SK-N-SH treated with all-trans-retinoic acid at 6 μM for 48 hours (cell line): ENCODE data around the gene RAB18.

ENCODE experiments used
- ATAC-seq: fragments of 200-7000 bp; cut with Tn5 transposase; 3 replicates; pipeline ENCODE4 v1.9.1; 2020; ENCODE audit warnings: mild to moderate bottlenecking, moderate library complexity
- ARNTL ChIP-seq: fragments of 450-650 bp; formaldehyde crosslinking; IDR thresholded peaks from 2 replicates; pipeline ENCODE4 v1.5.0; 2020; ENCODE audit warnings: low read depth, mild to moderate bottlenecking, moderate library complexity, borderline replicate concordance
- BACH2 ChIP-seq: fragments of 250-450 bp; sonication (Bioruptor Pico); IDR thresholded peaks from 2 replicates; pipeline ENCODE4 v1.9.0; 2021; ENCODE audit warnings: mild to moderate bottlenecking, borderline replicate concordance
- CREB5 ChIP-seq: fragments of 250-450 bp; sonication (Bioruptor Pico); IDR thresholded peaks from 2 replicates; pipeline ENCODE4 v1.5.1; 2020; ENCODE audit warnings: low read depth, mild to moderate bottlenecking, moderate library complexity
- CSDC2 ChIP-seq: fragments of 250-450 bp; sonication (Bioruptor Pico); IDR thresholded peaks from 2 replicates; pipeline ENCODE4 v1.5.0; 2020; ENCODE audit warnings: mild to moderate bottlenecking, moderate library complexity
- CSRNP3 ChIP-seq: fragments of 250-450 bp; sonication (Bioruptor Pico); IDR thresholded peaks from 2 replicates; pipeline ENCODE4 v1.5.1; 2021; ENCODE audit warnings: mild to moderate bottlenecking, moderate library complexity
- ESRRG ChIP-seq: fragments of 250-450 bp; sonication (Bioruptor Pico); IDR thresholded peaks from 2 replicates; pipeline ENCODE4 v1.6.1; 2021; ENCODE audit warnings: mild to moderate bottlenecking
- GLIS3 ChIP-seq: fragments of 250-450 bp; sonication (Bioruptor Pico); IDR thresholded peaks from 2 replicates; pipeline ENCODE4 v1.5.0; 2020; ENCODE audit warnings: mild to moderate bottlenecking, moderate library complexity
- ISL1 ChIP-seq: fragments of 250-450 bp; sonication (Bioruptor Pico); IDR thresholded peaks from 2 replicates; pipeline ENCODE4 v2.1.2; 2022; ENCODE audit warnings: mild to moderate bottlenecking, moderate library complexity
- OSR1 ChIP-seq: fragments of 250-450 bp; sonication (Bioruptor Pico); IDR thresholded peaks from 2 replicates; pipeline ENCODE4 v1.8.0; 2022; ENCODE audit warnings: moderate library complexity, mild to moderate bottlenecking, inconsistent platforms
- PATZ1 ChIP-seq: fragments of 250-450 bp; sonication (Bioruptor Pico); IDR thresholded peaks from 2 replicates; pipeline ENCODE4 v1.8.0; 2020; ENCODE audit warnings: mild to moderate bottlenecking, moderate library complexity, borderline replicate concordance
- POU6F1 ChIP-seq: fragments of 250-450 bp; sonication (Bioruptor Pico); IDR thresholded peaks from 2 replicates; pipeline ENCODE4 v1.8.0; 2021; ENCODE audit warnings: low read depth, mild to moderate bottlenecking, moderate library complexity, borderline replicate concordance
- PPARA ChIP-seq: fragments of 250-450 bp; sonication (Bioruptor Pico); IDR thresholded peaks from 2 replicates; pipeline ENCODE4 v1.5.0; 2020; ENCODE audit warnings: mild to moderate bottlenecking, borderline replicate concordance
- RARB ChIP-seq: fragments of 250-450 bp; sonication (Bioruptor Pico); IDR thresholded peaks from 2 replicates; pipeline ENCODE4 v1.8.0; 2021; ENCODE audit warnings: mild to moderate bottlenecking, moderate library complexity
- SNAI2 ChIP-seq: fragments of 250-450 bp; sonication (Bioruptor Pico); IDR thresholded peaks from 2 replicates; pipeline ENCODE4 v1.5.0; 2020; ENCODE audit warnings: mild to moderate bottlenecking, moderate library complexity
- TCF4 ChIP-seq: fragments of 250-450 bp; sonication (Bioruptor Pico); IDR thresholded peaks from 2 replicates; pipeline ENCODE4 v1.8.0; 2021; ENCODE audit warnings: mild to moderate bottlenecking, moderate library complexity, borderline replicate concordance
- TOX ChIP-seq: fragments of 250-450 bp; sonication (Bioruptor Pico); IDR thresholded peaks from 2 replicates; pipeline ENCODE4 v1.8.0; 2021; ENCODE audit warnings: mild to moderate bottlenecking, moderate library complexity, borderline replicate concordance
- TSHZ2 ChIP-seq: fragments of 250-450 bp; sonication (Bioruptor Pico); IDR thresholded peaks from 2 replicates; pipeline ENCODE4 v1.5.0; 2020; ENCODE audit warnings: mild to moderate bottlenecking, moderate library complexity
- ZFP3 ChIP-seq: fragments of 250-450 bp; sonication (Bioruptor Pico); IDR thresholded peaks from 2 replicates; pipeline ENCODE4 v1.5.0; 2020; ENCODE audit warnings: mild to moderate bottlenecking, moderate library complexity
- ZFP30 ChIP-seq: fragments of 450-650 bp; formaldehyde crosslinking; IDR thresholded peaks from 2 replicates; pipeline ENCODE4 v1.5.0; 2022; ENCODE audit warnings: mild to moderate bottlenecking, moderate library complexity
- ZNF565 ChIP-seq: fragments of 450-650 bp; formaldehyde crosslinking; conservative IDR thresholded peaks from 2 replicates; pipeline ENCODE4 v1.5.0; 2020; ENCODE audit warnings: low read depth, mild to moderate bottlenecking, moderate library complexity
- ZNF70 ChIP-seq: fragments of 450-650 bp; formaldehyde crosslinking; IDR thresholded peaks from 2 replicates; pipeline ENCODE4 v1.5.0; 2020; ENCODE audit warnings: mild to moderate bottlenecking, moderate library complexity
- ZNF8 ChIP-seq: fragments of 450-650 bp; formaldehyde crosslinking; IDR thresholded peaks from 2 replicates; pipeline ENCODE4 v1.5.0; 2020; ENCODE audit warnings: mild to moderate bottlenecking, moderate library complexity

Gene RAB18

GRCh38 chr10:27518261-27518660, 14.2 kb downstream of the RAB18 start:
- TF ChIP-seq PPARA (CRISPR knock-in tag) = no peak
- no peak for TF ChIP-seq CSDC2 (CRISPR knock-in tag)
- no peak for TF ChIP-seq ESRRG (CRISPR knock-in tag)
- no peak for TF ChIP-seq ARNTL (CRISPR knock-in tag)
- TF ChIP-seq ZNF8 (CRISPR knock-in tag) = no peak
- TF ChIP-seq ZFP30 = no peak
- no peak for TF ChIP-seq CSRNP3 (CRISPR knock-in tag)
- no peak for TF ChIP-seq OSR1 (CRISPR knock-in tag)
- TF ChIP-seq SNAI2 (CRISPR knock-in tag) = no peak
- no peak for TF ChIP-seq RARB
- no peak for TF ChIP-seq CREB5
- no peak for TF ChIP-seq BACH2 (CRISPR knock-in tag)
- no peak for ATAC-seq

- peak; percentile 91 for ATAC-seq
- no peak for TF ChIP-seq SNAI2 (CRISPR knock-in tag)
These were observed 21.7 kb downstream of the RAB18 start for GRCh38 chr10:27525819-27526218.

- TF ChIP-seq CSRNP3 (CRISPR knock-in tag) (no peak), ZNF8 (CRISPR knock-in tag) (no peak), TOX (CRISPR knock-in tag) (no peak), BACH2 (CRISPR knock-in tag) (no peak), ZFP30 (no peak), ZFP3 (no peak), ARNTL (CRISPR knock-in tag) (no peak), ZNF70 (CRISPR knock-in tag) (no peak), GLIS3 (CRISPR knock-in tag) (no peak), OSR1 (CRISPR knock-in tag) (no peak), POU6F1 (no peak)
- TF ChIP-seq, all 23 proteins: peak for 0
- no peak for ATAC-seq
These were observed 22.1 kb downstream of the RAB18 start for GRCh38 chr10:27526242-27526641.

GRCh38 chr10:27527666-27528295, 23.7 kb downstream of the RAB18 start:
- no peak for ATAC-seq
- no peak for TF ChIP-seq TCF4 (CRISPR knock-in tag)
- no peak for TF ChIP-seq TOX (CRISPR knock-in tag)
- no peak for TF ChIP-seq OSR1 (CRISPR knock-in tag)
- TF ChIP-seq ESRRG (CRISPR knock-in tag) = no peak
- no peak for TF ChIP-seq ZNF8 (CRISPR knock-in tag)
- no peak for TF ChIP-seq PATZ1 (CRISPR knock-in tag)
- TF ChIP-seq CSDC2 (CRISPR knock-in tag) = no peak
- TF ChIP-seq PPARA (CRISPR knock-in tag) = no peak
- TF ChIP-seq ZNF565 (CRISPR knock-in tag) = no peak
- TF ChIP-seq ARNTL (CRISPR knock-in tag) = no peak
- no peak for TF ChIP-seq TSHZ2 (CRISPR knock-in tag)
- no peak for TF ChIP-seq RARB
- TF ChIP-seq SNAI2 (CRISPR knock-in tag) = no peak
- no peak for TF ChIP-seq ISL1 (CRISPR knock-in tag)
- TF ChIP-seq CSRNP3 (CRISPR knock-in tag) = no peak
- TF ChIP-seq ZFP3 = no peak
- no peak for TF ChIP-seq ZFP30
- TF ChIP-seq, all 23 proteins: peak for 0
